Stimulated activated CD8-positive, alpha-beta memory T cell treated with anti-CD3 and anti-CD28 coated beads, Interleukin-7, amount 100 ng/mL, for 48 hours (primary cell): ENCODE measurements around the gene DMXL1.
"Not testable (repeated sequence)": the region's sequence is repeated elsewhere in the genome, so short reads cannot be mapped to it uniquely, and the experiment has no call there.

Experiments used
- DNase-seq, 2 donors: peaks; one replicate each; pipeline ENCODE4 v3.0.0-alpha.2; 2020; ENCODE audit warnings: low read depth in 1 of 2; ENCODE audit errors: extremely low read depth in 1 of 2

The DMXL1 gene

DNA sequence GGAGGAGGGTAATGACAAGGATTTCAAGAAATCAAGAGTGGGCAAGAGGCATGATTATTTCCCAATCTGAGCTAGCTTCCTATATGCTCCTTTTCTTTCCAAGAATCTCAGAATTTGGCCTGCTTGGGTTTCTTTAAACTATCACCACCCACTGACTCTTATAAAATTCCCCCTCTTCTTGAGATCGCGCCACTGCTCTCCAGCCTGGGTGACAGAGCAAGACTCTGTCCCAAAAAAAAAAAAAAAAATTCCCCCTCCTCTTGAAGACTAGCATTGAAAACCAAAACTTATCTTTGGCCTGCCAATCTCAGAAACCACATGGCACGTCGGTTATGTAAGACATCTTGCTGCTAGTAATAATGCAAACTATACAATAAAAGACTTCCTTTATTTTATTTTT, 3.4 kb upstream of the DMXL1 start:
- no peak for DNase-seq

DNA sequence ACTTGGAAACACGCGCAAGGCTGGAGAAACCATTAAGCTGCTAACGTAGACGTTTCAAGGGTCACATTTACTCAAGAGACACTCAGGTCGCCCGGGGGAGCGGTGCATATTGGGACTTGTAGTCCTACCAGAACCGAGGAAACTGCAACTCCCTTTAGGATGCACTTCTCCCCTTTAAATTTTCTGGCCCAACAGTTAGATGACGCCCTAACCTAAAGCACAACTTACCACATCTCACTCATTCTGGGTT, 384 bp upstream of the DMXL1 start:
- DNase-seq, result no peak

GRCh38 chr5:119071561-119071995, 691 bp downstream of the DMXL1 start:
- DNase-seq, result no peak

- DNase-seq, result no peak
Observed at GRCh38 chr5:119072496-119072895, 1.6 kb downstream of the DMXL1 start.

- not testable (repeated sequence) for DNase-seq
Observed at GRCh38 chr5:119073746-119074337, 3.0 kb downstream of the DMXL1 start.

DNA sequence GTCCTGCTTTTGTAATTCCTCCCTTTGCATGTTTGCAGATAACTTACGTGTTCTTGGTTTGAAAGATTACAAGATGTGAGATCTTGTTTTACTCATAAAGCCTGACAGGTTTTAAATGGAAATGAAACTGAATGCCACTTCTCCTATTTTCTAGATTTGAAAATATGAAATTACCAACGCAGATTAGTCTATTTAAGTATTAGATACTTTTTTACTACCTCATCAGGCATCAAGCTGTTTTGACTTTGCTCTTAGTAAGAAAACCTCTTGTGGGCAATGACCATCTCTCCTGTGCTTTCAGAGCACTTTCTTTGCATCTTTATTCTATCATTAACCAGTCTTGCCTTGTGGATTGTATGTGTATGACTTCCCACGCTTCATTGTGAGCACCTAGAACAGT, 3.5 kb downstream of the DMXL1 start:
- DNase-seq, result no peak

DNA sequence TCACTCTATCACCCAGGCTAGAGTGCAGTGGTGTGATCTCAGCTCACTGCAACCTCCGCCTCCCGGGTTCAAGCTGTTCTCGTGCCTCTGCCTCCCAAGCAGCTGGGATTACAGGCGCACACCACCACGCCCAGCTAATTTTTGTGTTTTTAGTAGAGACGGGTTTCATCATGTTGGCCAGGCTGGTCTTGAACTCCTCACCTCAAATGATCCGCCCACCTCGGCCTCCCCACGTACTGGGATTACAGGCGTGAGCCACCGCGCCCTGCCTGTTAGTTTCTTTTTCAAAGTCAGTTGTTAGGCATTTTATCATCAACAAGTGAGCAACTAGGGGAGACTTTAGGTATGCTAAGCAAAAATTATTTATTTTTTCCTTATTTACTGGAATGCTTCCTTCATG, 4.4 kb downstream of the DMXL1 start:
- not testable (repeated sequence) for DNase-seq

DNA sequence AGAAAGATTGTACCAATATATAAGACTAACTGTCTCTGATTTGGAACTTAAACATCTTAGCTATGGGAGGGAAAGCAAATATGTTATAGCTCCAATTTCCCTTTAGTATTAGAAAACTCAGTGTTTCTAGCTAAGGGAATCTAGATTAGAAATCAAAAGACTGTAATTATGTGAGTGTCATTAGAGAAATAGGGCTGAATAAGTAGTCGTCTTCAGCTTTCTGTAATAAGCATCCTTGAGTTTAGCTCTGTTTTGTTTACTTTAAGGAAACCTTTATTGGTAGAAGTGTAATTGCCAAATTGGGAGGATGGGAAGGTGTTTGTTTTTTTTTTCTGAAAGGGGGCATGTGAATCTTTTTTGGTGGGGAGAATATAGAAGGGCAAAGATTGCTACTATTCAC, 5.2 kb downstream of the DMXL1 start:
- DNase-seq, result no peak

GRCh38 chr5:119077444-119077843, 6.6 kb downstream of the DMXL1 start:
- DNase-seq, result no peak

DNA sequence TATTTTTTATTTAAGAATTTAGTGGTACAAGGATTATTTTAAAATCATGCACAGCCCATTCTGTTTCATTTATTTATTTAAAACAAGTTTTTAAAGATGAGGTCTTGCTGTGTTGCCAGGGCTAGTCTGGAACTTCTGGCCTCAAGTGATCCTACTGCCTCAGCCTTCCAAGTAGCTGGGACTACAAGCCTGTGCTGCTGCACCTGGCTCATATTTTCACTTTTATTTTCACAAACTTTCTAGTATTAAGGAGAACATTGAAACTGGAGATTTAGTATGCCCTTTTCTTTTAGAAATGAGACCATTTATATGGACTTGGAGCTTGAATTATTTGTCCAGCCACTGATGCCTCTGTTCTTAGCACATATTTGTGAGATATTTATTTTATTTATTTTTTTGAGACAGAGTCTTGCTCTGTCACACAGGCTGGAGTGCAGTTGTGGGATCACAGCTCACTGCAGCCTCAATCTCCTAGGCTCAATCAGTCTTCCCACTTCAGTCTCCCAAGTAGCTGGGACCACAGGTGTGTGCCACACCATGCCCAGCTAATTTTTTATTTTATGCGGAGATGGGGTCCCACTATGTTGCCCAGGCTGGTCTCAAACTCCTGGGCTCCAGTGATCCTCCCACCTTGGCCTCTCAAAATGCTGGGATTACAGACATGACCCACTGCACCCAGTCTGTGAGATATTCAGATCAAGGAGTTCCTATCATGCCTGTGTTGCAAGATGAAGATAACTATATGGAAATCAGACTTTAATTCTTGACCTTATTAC, 7.4 kb downstream of the DMXL1 start:
- DNase-seq, result no peak

DNA sequence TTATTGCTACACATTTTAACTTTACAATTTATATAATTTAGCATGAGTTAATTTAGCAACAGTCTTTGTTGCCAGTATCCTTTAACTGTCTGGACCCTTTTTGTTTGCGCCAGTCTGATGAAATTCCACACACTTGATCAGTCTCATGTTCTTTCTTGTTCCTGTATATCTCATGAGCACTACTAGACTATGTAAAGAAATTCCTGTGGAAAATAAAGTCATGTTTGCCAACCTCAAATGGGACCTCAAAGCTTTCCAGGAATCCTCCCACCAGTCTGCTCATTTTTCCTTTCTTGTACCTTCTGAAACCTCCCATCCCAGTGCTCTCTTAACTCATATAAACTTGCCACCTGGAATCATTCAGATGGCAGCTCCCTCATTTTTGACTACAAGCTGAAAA, 8.0 kb downstream of the DMXL1 start:
- DNase-seq, result no peak

DNA sequence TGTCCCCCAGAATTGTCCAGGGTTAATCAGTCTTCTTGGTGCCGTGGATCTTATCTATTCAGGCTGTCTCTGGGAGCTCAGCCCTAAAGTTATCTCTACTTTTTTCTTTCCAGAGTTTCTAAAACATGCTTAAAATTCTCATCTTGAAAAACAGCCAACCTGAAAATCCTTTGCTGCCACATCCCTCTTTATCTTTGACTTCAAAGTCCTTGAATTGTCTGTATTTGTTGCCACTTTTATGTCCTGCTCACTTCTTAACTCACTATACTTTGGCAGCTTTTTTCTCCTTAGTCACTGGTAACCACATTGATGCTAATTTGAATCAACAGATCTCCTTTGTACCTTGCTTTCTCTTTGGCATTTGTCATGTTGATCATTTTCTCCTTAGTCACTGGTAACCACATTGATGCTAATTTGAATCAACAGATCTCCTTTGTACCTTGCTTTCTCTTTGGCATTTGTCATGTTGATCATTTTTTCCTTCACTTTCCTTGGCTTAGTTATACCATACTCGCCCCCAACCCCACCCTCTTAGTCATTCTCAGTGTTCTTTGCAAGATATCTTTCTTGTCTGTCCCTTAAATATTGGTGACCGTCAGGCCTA, 8.5 kb downstream of the DMXL1 start:
- peak in 1 of 2 donors; percentile 40 for DNase-seq

DNA sequence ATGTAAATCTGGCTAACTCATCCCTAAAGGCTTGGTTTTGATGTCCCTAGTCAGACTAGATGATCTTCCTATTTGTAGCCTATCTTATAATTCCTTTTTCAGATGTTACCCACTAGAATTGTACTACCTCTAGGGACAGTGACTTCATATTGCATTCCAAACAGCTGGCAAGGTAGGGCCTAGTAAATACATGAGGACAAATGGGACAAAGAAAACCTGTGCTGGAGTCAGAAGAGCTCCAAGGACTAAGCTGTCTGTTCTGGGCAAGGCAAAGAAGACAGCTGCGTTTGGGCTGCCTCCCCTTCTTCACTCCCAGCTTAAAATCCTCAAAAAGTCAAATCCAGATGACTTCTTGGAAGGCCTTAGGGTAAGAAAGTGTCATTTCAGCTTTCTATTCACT, 10.0 kb downstream of the DMXL1 start:
- DNase-seq, result no peak

DNA sequence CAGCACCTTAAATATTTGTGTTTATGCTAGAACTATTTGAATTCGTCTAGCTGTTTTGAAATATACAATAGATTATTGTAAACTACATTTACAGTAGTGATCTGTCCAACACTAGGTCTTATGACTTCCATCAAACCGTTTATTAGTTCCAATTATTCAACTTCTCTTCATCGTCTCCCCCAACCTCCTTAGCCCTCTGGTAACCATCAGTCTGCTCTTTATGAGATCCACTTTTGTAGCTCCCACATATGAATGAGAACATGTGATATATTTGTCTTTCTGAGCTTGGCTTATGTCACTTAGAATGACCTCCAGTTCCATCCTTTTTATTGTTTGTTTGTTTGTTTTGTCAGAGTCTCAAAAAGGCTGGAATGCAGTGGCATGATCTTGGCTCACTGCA, 11.8 kb downstream of the DMXL1 start:
- DNase-seq, result no peak

- DNase-seq, result no peak
Observed at GRCh38 chr5:119083679-119084078, 12.8 kb downstream of the DMXL1 start.

DNA sequence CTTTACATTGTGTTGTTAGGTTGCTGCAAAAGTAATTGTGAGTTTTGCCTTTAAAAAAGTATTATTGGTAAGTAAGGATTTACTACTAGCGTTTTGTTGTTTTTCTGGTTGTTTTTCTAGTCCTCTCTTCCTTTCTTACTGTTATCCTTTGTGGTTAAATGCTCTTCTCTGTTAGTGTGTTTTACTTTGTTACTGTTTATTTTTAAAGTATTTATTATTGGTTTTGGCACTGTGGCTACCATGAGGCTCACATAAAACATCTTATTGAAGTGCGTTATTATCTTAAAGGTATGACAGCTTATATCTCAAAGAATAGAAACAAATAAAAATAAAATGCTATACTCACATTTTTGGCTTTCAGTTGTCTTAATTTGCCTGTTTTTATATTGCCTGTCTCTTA, 17.6 kb downstream of the DMXL1 start:
- no peak for DNase-seq

DNA sequence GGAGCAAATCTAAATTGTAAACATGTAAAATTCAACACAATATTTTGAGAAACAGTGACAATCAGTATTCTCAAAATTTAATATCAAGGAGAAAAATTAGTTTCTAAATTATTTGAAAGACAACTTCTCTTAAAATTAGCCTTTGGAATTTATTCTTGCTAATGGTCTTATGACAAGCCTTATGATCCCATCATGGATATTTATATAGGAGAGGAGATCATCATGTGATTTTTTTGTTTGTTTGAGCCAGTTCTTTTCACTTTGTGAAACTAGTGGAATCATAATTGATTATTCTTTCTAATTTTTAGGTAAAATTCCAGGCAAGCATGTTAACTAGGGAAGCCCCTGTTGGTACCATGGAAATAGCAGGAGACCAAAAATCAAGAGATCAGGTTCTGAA, 24.7 kb downstream of the DMXL1 start:
- DNase-seq, result no peak

- no peak for DNase-seq
Observed at GRCh38 chr5:119105971-119106370, 35.1 kb downstream of the DMXL1 start.

DNA sequence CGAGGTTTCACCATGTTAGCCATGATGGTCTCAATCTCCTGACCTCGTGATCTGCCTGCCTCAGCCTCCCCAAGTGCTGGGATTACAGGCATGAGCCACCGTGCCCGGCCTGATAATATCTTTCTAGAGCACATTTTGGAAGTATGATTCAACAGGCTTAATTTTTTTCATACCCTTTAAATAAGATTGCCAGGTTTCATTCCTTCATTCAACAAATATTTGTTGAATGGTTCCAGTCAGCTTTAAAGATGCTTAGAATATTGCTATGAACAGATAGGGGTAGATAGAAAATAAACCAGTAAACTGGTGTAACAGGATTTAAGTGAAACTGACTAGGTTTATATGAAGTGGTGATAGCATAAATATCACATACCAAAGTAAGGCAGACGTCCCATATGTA, 41.3 kb downstream of the DMXL1 start:
- DNase-seq, result no peak

DNA sequence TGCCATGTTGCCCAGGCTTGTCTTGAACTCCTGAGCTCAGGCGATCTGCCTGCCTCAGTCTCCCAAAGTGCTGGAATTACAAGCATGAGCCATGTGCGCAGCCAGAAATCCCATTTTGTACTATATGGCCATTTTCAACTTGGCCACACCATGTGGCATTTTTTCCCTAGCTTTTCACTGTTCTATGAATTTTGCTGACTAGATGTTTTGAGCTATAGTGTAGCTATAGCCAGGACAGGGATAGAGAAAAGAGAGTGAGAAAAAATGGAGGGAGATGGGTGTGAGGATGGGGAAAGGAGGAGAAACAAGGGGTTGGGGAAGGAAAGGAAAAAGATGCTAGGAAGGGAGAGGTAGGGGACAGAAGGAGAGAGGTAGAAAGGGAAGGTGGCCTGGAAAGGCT, 46.4 kb downstream of the DMXL1 start:
- DNase-seq, result no peak

- no peak for DNase-seq
Observed at GRCh38 chr5:119118000-119118399, 47.1 kb downstream of the DMXL1 start.

- no peak for DNase-seq
Observed at GRCh38 chr5:119120893-119121292, 50.0 kb downstream of the DMXL1 start.

- DNase-seq, result not testable (repeated sequence)
Observed at GRCh38 chr5:119122474-119122873, 51.6 kb downstream of the DMXL1 start.
